IMR-90 (cell line): ENCODE data around the gene FAM171A1. TPM values are rescaled to one million over a fixed set of nuclear protein-coding genes. Genes with fewer than 3 reads are reported as not detected.

ENCODE experiments used
- ATAC-seq: fragments of 200-7000 bp; cut with Tn5 transposase; 2 replicates; pipeline ENCODE4 v1.9.1; 2020; ENCODE audit warnings: low read depth, mild to moderate bottlenecking, moderate library complexity
- BruUV-seq: library from RNA; stranded (reverse); fragments of 400-500 nt; replicated peaks from 2 replicates; lab custom pipeline; 2021; lab: Mats Ljungman, UMichigan
- CTCF ChIA-PET: fragments of 300-600 bp; formaldehyde crosslinking; extraction: SDS; loops from one replicate; lab custom pipeline; 2021; ENCODE audit warnings: antibody characterized with exemption; lab: Yijun Ruan, JAX
- POLR2A ChIA-PET: fragments of 300-600 bp; sonication (Branson Sonifier 250); formaldehyde crosslinking; loops from one replicate; lab custom pipeline; 2022; ENCODE audit warnings: antibody characterized with exemption; ENCODE audit not compliant: unreplicated experiment; lab: Charles Lee
- DNase-seq: peaks from one replicate; pipeline ENCODE4 v3.0.0; 2013
- H2AFZ ChIP-seq: replicated peaks from 2 replicates; pipeline ENCODE3; 2013; ENCODE audit warnings: low read length, mild to moderate bottlenecking; ENCODE audit not compliant: poor library complexity
- H2AK5ac ChIP-seq: 2 replicates; pipeline ENCODE4 v1.6.1; 2013; ENCODE audit warnings: low read depth, low read length, inconsistent platforms
- H2AK9ac ChIP-seq: replicated peaks from 2 replicates; pipeline ENCODE3; 2013; ENCODE audit warnings: mild to moderate bottlenecking, low read depth, low read length, moderate library complexity; ENCODE audit not compliant: poor library complexity
- H2BK120ac ChIP-seq: 2 replicates; pipeline ENCODE4 v1.6.1; 2013; ENCODE audit warnings: low read depth, low read length, inconsistent platforms
- H2BK15ac ChIP-seq: 3 replicates; pipeline ENCODE4 v1.6.1; 2013; ENCODE audit warnings: low read depth, low read length, inconsistent platforms
- H2BK20ac ChIP-seq: 2 replicates; pipeline ENCODE4 v1.6.1; 2013; ENCODE audit warnings: low read depth, mild to moderate bottlenecking, inconsistent platforms, low read length, moderate library complexity
- H2BK5ac ChIP-seq: 2 replicates; pipeline ENCODE4 v1.6.1; 2013; ENCODE audit warnings: mild to moderate bottlenecking, low read depth, low read length, inconsistent platforms; ENCODE audit not compliant: poor library complexity, severe bottlenecking
- H3K14ac ChIP-seq: replicated peaks from 2 replicates; pipeline ENCODE4 v1.6.1; 2013; ENCODE audit warnings: low read depth, low read length, inconsistent platforms
- H3K18ac ChIP-seq: 2 replicates; pipeline ENCODE4 v1.6.1; 2013; ENCODE audit warnings: low read depth, low read length, control low read depth
- H3K23ac ChIP-seq: 2 replicates; pipeline ENCODE4 v1.6.1; 2013; ENCODE audit warnings: low read depth, low read length, inconsistent platforms
- H3K27ac ChIP-seq: 2 replicates; pipeline ENCODE4 v1.5.1; 2013; ENCODE audit warnings: mild to moderate bottlenecking, control low read depth, low read length; ENCODE audit not compliant: insufficient read depth
- H3K27me3 ChIP-seq: 2 replicates; pipeline ENCODE4 v1.6.1; 2013; ENCODE audit warnings: low read length; ENCODE audit not compliant: control insufficient read depth, insufficient read depth
- H3K36me3 ChIP-seq: 2 replicates; pipeline ENCODE4 v1.6.1; 2013; ENCODE audit warnings: low read length, mixed read lengths; ENCODE audit not compliant: control insufficient read depth, insufficient read depth
- H3K4ac ChIP-seq: 2 replicates; pipeline ENCODE4 v1.6.1; 2013; ENCODE audit warnings: low read depth, low read length, inconsistent platforms
- H3K4me1 ChIP-seq: 2 replicates; pipeline ENCODE4 v1.6.1; 2013; ENCODE audit warnings: low read length, mixed read lengths; ENCODE audit not compliant: control insufficient read depth, insufficient read depth
- H3K4me2 ChIP-seq: 2 replicates; pipeline ENCODE4 v1.6.1; 2013; ENCODE audit warnings: low read depth, mild to moderate bottlenecking, control low read depth, low read length, moderate library complexity
- H3K4me3 ChIP-seq: 2 replicates; pipeline ENCODE4 v1.5.1; 2013; ENCODE audit warnings: low read depth, mild to moderate bottlenecking, control low read depth, low read length, moderate library complexity; ENCODE audit not compliant: insufficient read depth
- H3K56ac ChIP-seq: 2 replicates; pipeline ENCODE4 v1.6.1; 2013; ENCODE audit warnings: low read length, inconsistent platforms; ENCODE audit not compliant: insufficient read depth; ENCODE audit errors: extremely low read depth
- H3K79me1 ChIP-seq, 2 experiments: 2 replicates each; pipeline ENCODE4 v1.6.1; 2013; ENCODE audit warnings: low read length in 2 of 2, inconsistent platforms in 1 of 2, low read depth in 1 of 2
- H3K9ac ChIP-seq: 2 replicates; pipeline ENCODE4 v1.6.1; 2013; ENCODE audit warnings: low read depth, low read length, control low read depth
- H3K9me1 ChIP-seq: 2 replicates; pipeline ENCODE4 v1.6.1; 2013; ENCODE audit warnings: low read length, inconsistent platforms; ENCODE audit not compliant: insufficient read depth
- H3K9me3 ChIP-seq: 2 replicates; pipeline ENCODE4 v1.6.1; 2013; ENCODE audit warnings: low read length; ENCODE audit not compliant: control insufficient read depth, insufficient read depth
- H4K20me1 ChIP-seq: 2 replicates; pipeline ENCODE4 v1.6.1; 2013; ENCODE audit warnings: low read length, inconsistent platforms; ENCODE audit not compliant: insufficient read depth
- H4K5ac ChIP-seq: 2 replicates; pipeline ENCODE4 v1.6.1; 2013; ENCODE audit warnings: mild to moderate bottlenecking, low read depth, low read length, control low read depth
- H4K8ac ChIP-seq, 2 experiments: 2 replicates each; pipeline ENCODE4 v1.6.1; 2013; ENCODE audit warnings: low read depth in 2 of 2, low read length in 2 of 2, control low read depth in 1 of 2, inconsistent platforms in 1 of 2
- H4K91ac ChIP-seq: 2 replicates; pipeline ENCODE4 v1.6.1; 2013; ENCODE audit warnings: low read depth, low read length, inconsistent platforms; ENCODE audit not compliant: insufficient read depth
- BHLHE40 ChIP-seq: fragments of 150-350 bp; IDR thresholded peaks from 2 replicates; pipeline ENCODE4 v1.6.1; 2016; ENCODE audit warnings: mild to moderate bottlenecking, low read depth, low read length
- CEBPB ChIP-seq: IDR thresholded peaks from 2 replicates; pipeline ENCODE4 v1.6.1; 2012; ENCODE audit warnings: low read depth, low read length, improper control_type of control experiment
- CHD1 ChIP-seq: IDR thresholded peaks from 2 replicates; pipeline ENCODE4 v1.6.1; 2012; ENCODE audit warnings: low read depth, low read length, improper control_type of control experiment
- CTCF ChIP-seq: conservative IDR thresholded peaks from 2 replicates; pipeline ENCODE4 v1.5.1; 2012; ENCODE audit warnings: mild to moderate bottlenecking, low read depth, low read length, improper control_type of control experiment
- MAFK ChIP-seq: IDR thresholded peaks from 2 replicates; pipeline ENCODE4 v1.6.1; 2012; ENCODE audit warnings: low read depth, low read length, improper control_type of control experiment
- WGBS, 2 experiments: methylation state at CpG; one replicate each; pipeline versions ENCODE4 v1.1.5 to v1.1.7; 2013; ENCODE audit warnings: missing lambda C conversion rate in 2 of 2; ENCODE audit not compliant: insufficient read length in 1 of 2; ENCODE audit errors: extremely low coverage in 2 of 2; 5-methylcytosine and 5-hydroxymethylcytosine counted together
- dilution Hi-C: fragments of 300-500 bp; cut with HindIII; formaldehyde crosslinking; loops from one replicate; pipeline ENCODE4 v1.14.3; 2018; ENCODE audit warnings: low sequenced_read_pairs; ENCODE audit not compliant: unreplicated experiment
- in situ Hi-C: fragments of 300-500 bp; cut with MboI; formaldehyde crosslinking; loops from 3 replicates; pipeline ENCODE4 v1.14.3; 2019; ENCODE audit warnings: low sequenced_read_pairs, inconsistent platforms, mixed read lengths
- intact Hi-C: fragments of 100-400 bp; cut with micrococcal nuclease; formaldehyde crosslinking; loops from 2 replicates; pipeline ENCODE4 v1.10.0; 2022
- polyA plus RNA-seq, 3 experiments: library from polyadenylated mRNA; depleted of rRNA; stranded (reverse); fragments of >200 nt; gene quantifications; 2 replicates each; pipeline ENCODE4 v1.2.3, GENCODE V29; 2012; ENCODE audit warnings: low replicate concordance in 1 of 3
- total RNA-seq: library from RNA; depleted of rRNA; stranded (reverse); fragments of >200 nt; gene quantifications from 2 replicates; pipeline ENCODE4 v1.2.3, GENCODE V29; 2012

The FAM171A1 gene
- total and polyA plus RNA-seq, 2 of the 4 experiments (the other 2 are of a cell fraction): 20.3 to 30.6 TPM

GRCh38 chr10:15310776-15311568, 60.1 kb downstream of the FAM171A1 start (continued):
- TF ChIP-seq CEBPB: no peak

GRCh38 chr10:15309221-15309620, 61.9 kb downstream of the FAM171A1 start:
- H2BK5ac ChIP-seq: no peak overlapping the region
- H3K9me3 ChIP-seq: no peaks in the 10 kb centered on the region
- peaks cover 0 to 18% of the 10 kb centered on the region in 2 experiments; a peak in 2 of 4 replicates for H3K79me1 ChIP-seq
- H3K9ac ChIP-seq: no peak overlapping the region
- H2BK15ac ChIP-seq: no peak overlapping the region
- H3K4me1 ChIP-seq: peaks cover 6% of the 10 kb centered on the region
- no TSS peak for BruUV-seq
- no peak overlapping the region for H2AFZ ChIP-seq
- no peak overlapping the region for H3K56ac ChIP-seq
- ChIA-PET POLR2A (no interaction called here), CTCF (no interaction called here)
- H3K18ac ChIP-seq: no peak overlapping the region
- no peak overlapping the region for H3K4ac ChIP-seq
- H3K23ac ChIP-seq: no peak overlapping the region
- no peak overlapping the region for H2BK20ac ChIP-seq
- WGBS, 2 experiments: 96% methylated on average over 4 of the region's 10 CpGs; no CpG with 5 or more reads in 1 of the 2 experiments
- no peaks in the 10 kb centered on the region for H3K36me3 ChIP-seq
- peaks cover 2% of the 10 kb centered on the region; the same call in 1 of the 2 replicates for H4K20me1 ChIP-seq
- H3K27me3 ChIP-seq: no peaks in the 10 kb centered on the region
- intact Hi-C loops: no loop called here
- H3K9me1 ChIP-seq: peaks cover 2% of the 10 kb centered on the region; the same call in 1 of the 2 replicates
- dilution Hi-C loops: no loop called here
- no peak overlapping the region for H2AK9ac ChIP-seq
- DNase-seq (no peak), ATAC-seq (no peak)
- no peak overlapping the region for H2BK120ac ChIP-seq
- H4K91ac ChIP-seq: no peak overlapping the region
- in situ Hi-C loops: no loop called here
- no peak overlapping the region for H2AK5ac ChIP-seq
- no peak overlapping the region for H4K5ac ChIP-seq
- no peak overlapping the region for H3K14ac ChIP-seq
- no peak overlapping the region for H4K8ac ChIP-seq
- TF ChIP-seq CHD1 (no peak), MAFK (no peak), CTCF (no peak), BHLHE40 (no peak)
- no peak overlapping the region for H3K27ac ChIP-seq
- no peak overlapping the region for H3K4me3 ChIP-seq
- no peak overlapping the region for H3K4me2 ChIP-seq
